Stimulated activated CD8-positive, alpha-beta memory T cell treated with anti-CD3 and anti-CD28 coated beads, Interleukin-15, amount 100 ng/mL, for 1 hour (primary cell): ENCODE data around the gene LYPD5.

ENCODE experiments used
- DNase-seq: peaks from one replicate; pipeline ENCODE4 v3.0.0-alpha.2; 2020; ENCODE audit warnings: low read depth

The LYPD5 gene

DNA sequence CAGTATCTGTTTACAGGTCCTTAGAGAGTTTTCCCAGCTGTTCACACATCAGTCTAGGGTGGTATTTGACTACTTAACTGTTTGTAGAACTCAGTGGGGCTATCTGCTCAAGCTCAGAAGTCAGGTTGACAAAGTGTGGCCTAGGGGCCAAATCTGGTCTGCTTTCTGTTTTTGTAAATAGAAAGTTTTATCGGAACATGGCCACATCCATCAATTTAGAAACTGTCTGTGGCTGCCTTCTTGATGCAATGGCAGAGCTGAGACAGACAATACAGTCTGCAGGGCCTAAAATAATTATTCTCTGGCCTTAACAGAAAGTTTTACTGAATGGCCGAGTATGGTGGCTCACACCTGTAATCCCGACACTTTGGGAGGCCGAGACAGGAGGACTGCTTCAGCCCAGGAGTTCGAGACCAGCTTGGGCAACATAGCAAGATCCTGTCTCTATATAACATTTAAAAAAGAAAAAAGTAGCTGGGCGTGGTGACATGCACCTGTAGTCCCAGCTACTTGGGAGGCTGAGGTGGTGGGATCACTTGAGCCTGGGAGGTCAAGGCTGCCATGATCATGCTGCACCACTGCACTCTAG is 49.9 kb downstream of the LYPD5 start:
- DNase-seq = no peak

DNA sequence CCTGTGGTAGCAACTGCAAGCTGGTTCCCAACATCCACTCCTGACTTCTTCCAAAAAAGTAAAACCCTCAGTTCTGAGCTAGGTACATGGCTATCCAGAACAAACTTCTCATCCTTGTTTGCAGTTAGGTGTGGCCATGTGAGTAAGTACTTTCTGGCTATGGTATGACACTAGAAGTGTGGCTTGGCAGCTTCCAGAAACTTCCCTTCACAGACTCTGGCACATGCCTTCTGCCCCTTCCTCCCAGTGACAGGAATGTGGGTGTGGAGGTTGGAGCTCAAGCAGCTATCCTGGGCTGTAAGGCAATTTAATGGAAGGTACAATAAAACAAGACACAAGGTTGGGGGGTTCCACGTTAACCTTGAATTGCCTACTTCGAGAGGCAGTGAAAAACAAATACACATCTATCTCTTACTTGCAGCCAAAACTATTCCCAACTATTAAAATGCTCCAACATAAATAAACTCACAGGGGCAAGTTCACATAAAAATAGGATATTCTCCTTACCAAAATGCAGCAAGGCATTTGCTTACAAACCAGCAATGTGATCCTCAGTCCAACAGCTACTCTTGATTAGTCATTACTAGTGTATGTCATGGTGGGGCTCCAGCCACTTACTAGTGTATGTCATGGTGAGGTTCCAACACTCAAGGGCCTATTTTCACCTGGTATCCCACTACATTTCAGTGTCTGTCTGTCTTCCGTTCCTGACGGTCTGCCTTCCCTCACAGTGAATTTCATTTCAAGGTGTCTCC is 50.6 kb downstream of the LYPD5 start:
- no peak for DNase-seq

DNA sequence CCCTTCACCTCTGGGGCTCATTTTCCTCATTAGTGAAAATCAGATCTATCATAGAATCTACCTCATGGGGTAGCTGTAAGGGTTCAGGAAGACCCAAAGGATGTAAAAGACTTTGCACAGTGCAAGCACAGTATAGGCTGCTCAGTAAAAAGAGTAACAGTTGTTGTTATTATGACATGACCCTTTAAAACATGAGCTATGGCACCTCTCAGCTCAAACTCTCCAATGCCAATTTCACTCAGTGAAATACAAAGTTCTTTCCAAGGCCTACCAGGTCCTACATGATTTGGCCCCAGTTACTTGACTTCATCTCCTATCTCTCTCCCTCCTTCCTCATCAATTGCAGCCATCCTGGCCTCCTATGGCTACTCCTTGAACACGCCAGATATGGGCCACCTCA is 52.3 kb downstream of the LYPD5 start:
- no peak for DNase-seq

DNA sequence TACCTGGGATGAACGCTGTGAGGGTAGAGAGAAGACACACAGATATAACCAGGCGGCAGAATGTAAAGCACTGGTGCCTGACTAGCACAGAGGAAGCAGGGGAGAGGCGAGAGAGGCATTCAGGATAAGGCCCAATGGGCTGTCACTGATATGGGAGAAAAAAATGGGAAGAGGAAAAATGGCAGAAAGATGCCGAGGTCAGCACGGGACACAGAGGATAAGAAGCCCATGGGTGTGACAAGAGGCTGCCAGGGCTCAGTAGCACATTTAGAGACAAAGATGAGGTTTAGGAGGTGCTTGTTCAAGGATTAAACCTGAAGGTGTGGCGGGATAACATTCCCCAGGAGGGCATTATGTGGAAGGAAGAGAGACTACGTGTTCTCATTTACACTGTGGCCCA is 53.1 kb downstream of the LYPD5 start:
- DNase-seq = no peak

DNA sequence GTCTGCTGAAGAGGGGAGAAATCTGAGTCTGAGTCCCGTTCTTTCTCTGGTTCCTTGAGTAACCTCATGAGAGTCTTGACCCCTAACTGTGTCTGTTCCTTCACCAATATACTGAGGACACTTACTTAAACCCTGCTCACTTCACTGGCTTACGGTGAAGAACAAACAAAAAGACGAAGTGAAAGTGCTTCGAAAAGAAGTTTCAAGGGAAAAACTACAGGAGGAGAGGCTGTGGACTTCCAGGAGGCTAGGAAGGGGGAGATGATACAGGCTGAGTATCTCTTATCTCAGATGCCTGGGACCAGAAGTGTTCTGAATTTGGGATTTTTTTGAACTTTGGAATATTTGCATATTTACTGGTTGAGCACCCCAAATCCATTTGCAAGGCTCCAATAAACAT is 53.6 kb downstream of the LYPD5 start:
- DNase-seq = no peak

DNA sequence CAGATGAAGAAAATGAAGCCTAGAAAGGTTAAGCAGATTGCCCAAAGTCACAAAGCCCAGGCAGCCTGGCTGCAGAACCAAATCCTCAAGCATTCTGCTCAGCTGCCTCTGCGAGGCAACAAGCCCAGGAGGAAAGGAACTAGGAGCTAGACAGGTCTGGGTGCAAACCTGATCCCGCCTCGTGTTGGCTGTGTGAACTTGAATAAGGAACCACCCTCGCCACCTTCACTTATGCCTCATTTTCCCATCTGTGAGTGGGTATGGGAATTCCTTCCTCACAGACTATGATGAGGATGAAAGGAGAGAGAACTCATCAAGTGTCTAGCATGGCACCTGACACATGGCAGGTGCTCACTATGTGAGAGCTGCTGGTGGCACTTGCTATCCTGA is 54.0 kb downstream of the LYPD5 start:
- no peak for DNase-seq

DNA sequence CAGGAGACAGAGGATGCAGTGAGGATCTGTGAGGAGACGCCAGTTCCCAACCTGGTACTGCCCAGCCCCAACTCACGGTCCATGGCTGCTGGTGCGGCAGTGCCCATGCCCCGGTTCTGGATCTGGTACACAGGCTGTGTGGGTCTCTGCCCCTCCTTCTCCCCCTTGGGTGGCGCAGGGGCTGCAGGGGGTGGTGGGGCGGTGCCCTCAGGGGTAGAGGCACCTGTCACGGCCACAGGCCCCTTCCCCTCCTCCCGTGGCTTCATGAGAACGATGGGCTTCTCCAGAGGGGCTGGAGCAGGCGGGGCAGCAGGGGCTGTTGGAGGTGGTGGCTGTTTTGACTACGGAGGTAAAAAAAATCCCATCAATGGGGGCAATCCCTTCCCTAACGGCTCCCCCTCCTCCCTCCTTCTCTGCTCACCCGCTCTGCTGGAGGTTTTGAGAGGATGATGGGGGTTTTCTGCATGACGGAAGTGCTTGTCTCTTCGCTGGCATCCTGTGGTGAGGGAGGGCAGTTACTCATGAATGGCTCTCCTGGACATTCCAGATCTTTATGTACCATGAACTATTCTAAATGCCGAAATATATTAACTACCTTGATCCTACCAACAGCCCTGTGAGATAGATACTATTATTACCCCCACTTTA is 54.6 kb downstream of the LYPD5 start:
- DNase-seq = no peak
